ENCODE data around the gene SRRM2. TPM values are rescaled to one million over a fixed set of nuclear protein-coding genes. Genes with fewer than 3 reads are reported as not detected.

The SRRM2 gene
- total RNA-seq, 2 experiments from 2014 or later: 1,187 to 1,199 TPM

DNA sequence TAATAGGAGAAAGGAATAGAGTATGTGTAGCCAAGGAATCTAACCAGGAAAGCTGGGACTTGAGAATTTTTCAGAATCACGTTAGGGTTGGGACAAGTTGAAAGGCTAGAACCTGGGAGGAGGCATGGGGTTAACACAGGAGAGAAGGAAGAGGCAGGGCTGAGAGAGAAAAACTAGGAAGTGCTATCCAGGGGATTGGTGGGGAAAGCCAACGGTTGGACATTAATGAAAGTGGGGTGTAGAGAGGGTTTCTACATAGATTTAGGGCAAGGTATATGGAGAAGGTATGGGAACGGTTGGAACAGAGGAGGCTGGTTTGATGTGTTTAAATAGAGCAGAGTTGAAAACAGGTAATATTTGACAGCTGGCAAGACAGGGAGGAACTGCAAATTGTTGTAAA, 2.7 kb downstream of the SRRM2 start:
- Histone ChIP-seq H3K9me3 (ENCODE audit: control insufficient read depth in 1 of 2, insufficient read depth in 1 of 2, low read length in 2 of 2) (peaks cover 0 to 12% of the 10 kb centered on the region in 2 experiments), H3K27ac (ENCODE audit: low read depth in 1 of 2, low read length in 2 of 2) (peak overlapping the region; percentile 14 to 18), H3K4me3 (ENCODE audit: low read length) (peak overlapping the region; percentile 97), H3K4me1 (ENCODE audit: insufficient read depth, low read length) (peaks cover 59% of the 10 kb centered on the region), H3K27me3 (ENCODE audit: control insufficient read depth in 1 of 2, insufficient read depth in 2 of 2, low read length in 2 of 2) (no peaks in the 10 kb centered on the region), H3K36me3 (ENCODE audit: insufficient read depth, low read length) (peaks cover 46% of the 10 kb centered on the region)
- ATAC-seq (ENCODE audit: poor library complexity) (no peak), DNase-seq (no peak)
- Mint-ChIP-seq H3K36me3 (ENCODE audit: low read depth) (peaks cover 76% of the 10 kb centered on the region), H3K9me3 (peaks cover 2% of the 10 kb centered on the region), H3K4me3 (peak overlapping the region; percentile 93), H3K27me3 (no peaks in the 10 kb centered on the region), H3K27ac (peak overlapping the region; percentile 100), H3K4me1 (ENCODE audit: low read depth) (peaks cover 77% of the 10 kb centered on the region)
- POLR2A ChIA-PET: interaction anchor here (5.5 kb wide), 1 partner anchor 21 kb away, joined by 88 read pairs; the partner anchor contains the start of gene ELOB
- TF ChIP-seq, protein P1, sequence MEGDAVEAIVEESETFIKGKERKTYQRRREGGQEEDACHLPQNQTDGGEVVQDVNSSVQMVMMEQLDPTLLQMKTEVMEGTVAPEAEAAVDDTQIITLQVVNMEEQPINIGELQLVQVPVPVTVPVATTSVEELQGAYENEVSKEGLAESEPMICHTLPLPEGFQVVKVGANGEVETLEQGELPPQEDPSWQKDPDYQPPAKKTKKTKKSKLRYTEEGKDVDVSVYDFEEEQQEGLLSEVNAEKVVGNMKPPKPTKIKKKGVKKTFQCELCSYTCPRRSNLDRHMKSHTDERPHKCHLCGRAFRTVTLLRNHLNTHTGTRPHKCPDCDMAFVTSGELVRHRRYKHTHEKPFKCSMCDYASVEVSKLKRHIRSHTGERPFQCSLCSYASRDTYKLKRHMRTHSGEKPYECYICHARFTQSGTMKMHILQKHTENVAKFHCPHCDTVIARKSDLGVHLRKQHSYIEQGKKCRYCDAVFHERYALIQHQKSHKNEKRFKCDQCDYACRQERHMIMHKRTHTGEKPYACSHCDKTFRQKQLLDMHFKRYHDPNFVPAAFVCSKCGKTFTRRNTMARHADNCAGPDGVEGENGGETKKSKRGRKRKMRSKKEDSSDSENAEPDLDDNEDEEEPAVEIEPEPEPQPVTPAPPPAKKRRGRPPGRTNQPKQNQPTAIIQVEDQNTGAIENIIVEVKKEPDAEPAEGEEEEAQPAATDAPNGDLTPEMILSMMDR (IDR thresholded peaks at IDR 0.05): no peak
- CTCF ChIA-PET: interaction anchor here (1.3 kb wide), 1 partner anchor 19 kb away, joined by 3 read pairs; no protein-coding TSS in a partner anchor
- intact Hi-C loops (cut with DNase I, micrococcal nuclease): no loop called here

DNA sequence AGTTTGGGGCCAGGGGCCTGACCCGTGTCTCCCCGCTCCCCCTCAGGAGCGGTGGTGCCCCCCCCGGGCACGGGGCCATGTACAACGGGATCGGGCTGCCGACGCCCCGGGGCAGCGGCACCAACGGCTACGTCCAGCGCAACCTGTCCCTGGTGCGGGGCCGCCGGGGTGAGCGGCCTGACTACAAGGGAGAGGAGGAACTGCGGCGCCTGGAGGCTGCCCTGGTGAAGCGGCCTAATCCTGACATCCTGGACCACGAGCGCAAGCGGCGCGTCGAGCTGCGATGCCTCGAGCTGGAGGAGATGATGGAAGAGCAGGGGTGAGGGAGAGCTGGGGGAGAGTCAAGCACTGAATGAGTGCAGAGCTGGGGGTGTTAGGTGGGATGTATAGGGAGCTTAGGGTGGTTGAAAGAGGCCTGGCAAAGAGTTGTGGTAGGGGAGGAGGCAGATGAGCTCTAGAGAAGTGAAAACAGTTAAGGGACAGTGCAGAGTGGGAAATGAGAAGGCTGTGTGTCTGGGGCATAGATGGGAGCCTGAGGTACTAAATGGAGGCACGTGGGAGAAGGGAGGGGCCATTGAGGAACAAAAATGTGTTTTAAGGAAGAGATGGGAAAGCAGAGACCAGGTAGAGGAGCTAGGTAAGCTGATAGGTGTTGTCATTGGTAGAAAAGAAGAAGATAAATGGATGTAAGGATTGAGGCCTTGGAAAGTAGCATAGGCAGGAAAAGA, 4.0 kb downstream of the SRRM2 start:
- DNase-seq (no peak), ATAC-seq (ENCODE audit: poor library complexity) (no peak)
- no peaks in the 10 kb centered on the region for H3K27me3 ChIP-seq (ENCODE audit: control insufficient read depth in 1 of 2, insufficient read depth in 2 of 2, low read length in 2 of 2)
- TF ChIP-seq, protein P1 (IDR thresholded peaks at IDR 0.05): no peak
- H3K27ac Mint-ChIP-seq: peak overlapping the region; percentile 11
- ChIA-PET CTCF (no interaction called here), POLR2A (interaction anchor here (0.6 to 2.2 kb wide), 4 partner anchors 10 to 36 kb away, joined by 3 to 7 read pairs (median 4); partner anchors contain the start of gene ELOB)
- H3K27me3 Mint-ChIP-seq: no peaks in the 10 kb centered on the region
- intact Hi-C loops (cut with DNase I, micrococcal nuclease): no loop called here
- H3K4me3 Mint-ChIP-seq: peak overlapping the region; percentile 4
- H3K4me3 ChIP-seq (ENCODE audit: low read length): no peak overlapping the region
- H3K36me3 ChIP-seq (ENCODE audit: insufficient read depth, low read length): peaks cover 59% of the 10 kb centered on the region
- peaks cover 89% of the 10 kb centered on the region for H3K36me3 Mint-ChIP-seq (ENCODE audit: low read depth)
- peaks cover 51% of the 10 kb centered on the region for H3K4me1 ChIP-seq (ENCODE audit: insufficient read depth, low read length)
- H3K4me1 Mint-ChIP-seq (ENCODE audit: low read depth): peaks cover 80% of the 10 kb centered on the region
- no peaks in the 10 kb centered on the region for H3K9me3 Mint-ChIP-seq
- no peak overlapping the region for H3K27ac ChIP-seq (ENCODE audit: low read depth in 1 of 2, low read length in 2 of 2)
- peaks cover 0 to 6% of the 10 kb centered on the region in 2 experiments for H3K9me3 ChIP-seq (ENCODE audit: control insufficient read depth in 1 of 2, insufficient read depth in 1 of 2, low read length in 2 of 2)

DNA sequence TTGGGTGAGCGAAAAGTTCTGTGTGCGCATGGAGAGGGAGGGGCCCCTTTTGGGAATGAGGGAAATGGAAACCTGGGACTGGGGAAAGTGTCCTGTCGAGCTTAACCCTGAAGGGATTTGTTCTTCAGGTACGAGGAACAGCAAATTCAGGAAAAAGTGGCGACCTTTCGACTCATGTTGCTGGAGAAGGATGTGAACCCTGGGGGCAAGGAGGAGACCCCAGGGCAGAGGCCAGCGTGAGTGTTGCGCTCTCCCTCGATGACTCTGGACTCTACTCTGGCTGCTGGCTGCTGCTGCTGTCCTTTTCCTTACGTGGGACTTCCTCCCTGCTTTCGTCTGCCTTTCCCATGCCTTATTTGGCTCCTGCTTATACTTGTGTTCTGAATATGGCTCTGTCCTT, 4.9 kb downstream of the SRRM2 start:
- Histone ChIP-seq H3K4me3 (ENCODE audit: low read length) (no peak overlapping the region), H3K9me3 (ENCODE audit: control insufficient read depth in 1 of 2, insufficient read depth in 1 of 2, low read length in 2 of 2) (no peaks in the 10 kb centered on the region), H3K27ac (ENCODE audit: low read depth in 1 of 2, low read length in 2 of 2) (no peak overlapping the region), H3K36me3 (ENCODE audit: insufficient read depth, low read length) (peaks cover 68% of the 10 kb centered on the region), H3K4me1 (ENCODE audit: insufficient read depth, low read length) (peaks cover 43% of the 10 kb centered on the region), H3K27me3 (ENCODE audit: control insufficient read depth in 1 of 2, insufficient read depth in 2 of 2, low read length in 2 of 2) (no peaks in the 10 kb centered on the region)
- CTCF ChIA-PET: no interaction called here
- Mint-ChIP-seq H3K36me3 (ENCODE audit: low read depth) (peaks cover 94% of the 10 kb centered on the region), H3K4me3 (peak overlapping the region; percentile 13), H3K4me1 (ENCODE audit: low read depth) (peaks cover 71% of the 10 kb centered on the region), H3K9me3 (no peaks in the 10 kb centered on the region), H3K27me3 (no peaks in the 10 kb centered on the region), H3K27ac (no peak overlapping the region)
- ATAC-seq (ENCODE audit: poor library complexity) (no peak), DNase-seq (no peak)
- TF ChIP-seq, protein P1 (IDR thresholded peaks at IDR 0.05): no peak
- POLR2A ChIA-PET: interaction anchor here (0.6 to 2.2 kb wide), 5 partner anchors 9 to 84 kb away, joined by 3 to 7 read pairs (median 4); partner anchors contain the start of gene ELOB
- intact Hi-C loops (cut with DNase I, micrococcal nuclease): no loop called here
